GM18520 (cell line): Measurements from ENCODE around the gene ITPK1.

Experiments
- ATAC-seq: cut with Tn5 transposase; IDR thresholded peaks from one replicate; pipeline ENCODE4 v1.9.1; 2021; ENCODE audit not compliant: unreplicated experiment

Gene ITPK1

DNA sequence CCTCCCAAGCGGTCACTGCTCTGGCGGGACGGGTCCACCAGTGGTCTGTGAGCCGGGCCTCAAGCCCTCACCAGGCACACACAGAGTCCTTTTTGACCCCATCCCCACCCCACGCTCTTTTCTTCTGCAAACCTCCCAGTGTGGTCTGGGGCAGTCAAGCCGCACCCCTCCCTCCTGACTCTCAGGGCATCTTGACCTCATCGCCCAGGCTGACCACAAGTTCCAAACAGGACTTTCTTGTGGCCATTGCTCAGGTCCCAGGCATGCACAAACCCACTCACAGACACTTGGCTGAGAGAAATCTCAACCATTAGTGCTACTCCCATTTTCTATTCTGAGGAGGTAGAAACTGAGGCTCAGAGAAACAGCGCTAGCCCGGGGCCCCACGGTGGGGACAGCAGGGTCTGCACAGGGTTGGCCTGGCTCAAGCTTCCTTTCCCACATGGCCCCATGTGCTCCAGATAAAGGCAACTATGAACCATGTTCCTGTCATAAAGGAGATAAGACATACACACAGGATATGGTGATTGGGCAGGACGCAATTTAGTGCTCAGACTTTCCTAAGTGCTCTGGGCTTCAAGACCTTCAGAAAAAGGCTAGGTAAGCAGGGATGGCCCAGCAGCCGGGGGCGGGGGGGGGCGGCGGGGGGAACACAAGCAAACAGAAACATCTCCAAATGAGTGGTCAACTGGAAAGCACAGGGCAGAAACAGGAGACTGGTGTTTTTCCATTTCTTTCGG, 69.6 kb downstream of the ITPK1 start:
- no peak for ATAC-seq

DNA sequence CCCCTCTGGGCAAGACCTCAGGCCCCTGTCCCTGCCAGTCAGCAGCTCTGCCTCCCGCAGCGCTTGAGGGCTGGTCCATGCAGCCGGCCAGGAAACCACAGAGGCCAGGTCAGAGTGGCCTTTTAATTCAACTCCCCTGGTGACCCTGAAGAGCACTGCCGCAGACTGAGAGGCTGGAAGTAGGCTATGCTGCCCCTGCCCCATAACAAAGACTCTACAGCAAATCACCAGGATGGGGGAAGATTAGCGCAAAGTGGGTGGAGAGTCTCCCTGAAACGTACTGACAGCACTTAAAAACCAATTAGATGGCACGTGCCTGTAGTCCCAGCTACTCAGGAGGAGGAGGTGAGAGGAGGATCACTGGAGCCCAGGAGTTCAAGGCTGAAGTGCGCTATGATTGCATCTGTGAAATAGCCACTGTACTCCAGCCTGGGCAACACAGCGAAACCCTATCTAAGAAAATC, 70.5 kb downstream of the ITPK1 start:
- ATAC-seq: no peak

- no peak for ATAC-seq
These were observed 71.2 kb downstream of the ITPK1 start for GRCh38 chr14:93044556-93044955.

DNA sequence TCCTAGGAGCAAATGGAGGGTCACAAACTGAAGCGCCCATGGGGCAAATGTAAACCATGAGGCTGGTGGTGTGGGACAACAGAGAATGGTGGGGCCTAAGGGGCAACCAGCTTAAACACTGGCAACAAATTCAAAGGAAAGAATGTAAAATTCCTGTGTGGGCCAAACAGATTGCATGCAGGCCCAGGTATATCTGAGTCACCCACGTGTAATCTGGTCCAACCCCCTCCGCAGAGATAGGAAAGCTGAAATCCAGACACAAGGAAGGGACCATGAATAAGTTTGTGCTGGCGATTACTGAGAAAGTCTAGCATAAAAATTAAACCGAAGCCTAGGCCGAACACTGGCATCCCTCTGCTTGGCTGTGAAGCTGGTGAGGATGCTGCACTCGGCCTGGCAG, 71.6 kb downstream of the ITPK1 start:
- no peak for ATAC-seq

- ATAC-seq: no peak
These were observed 72.5 kb downstream of the ITPK1 start for GRCh38 chr14:93042968-93043940.

- ATAC-seq: no peak
These were observed 73.9 kb downstream of the ITPK1 start for GRCh38 chr14:93041830-93042229.

GRCh38 chr14:93040982-93041381, 74.7 kb downstream of the ITPK1 start:
- no peak for ATAC-seq

- no peak for ATAC-seq
These were observed 75.3 kb downstream of the ITPK1 start for GRCh38 chr14:93040443-93040842.

GRCh38 chr14:93039649-93040315, 75.9 kb downstream of the ITPK1 start:
- ATAC-seq: no peak

DNA sequence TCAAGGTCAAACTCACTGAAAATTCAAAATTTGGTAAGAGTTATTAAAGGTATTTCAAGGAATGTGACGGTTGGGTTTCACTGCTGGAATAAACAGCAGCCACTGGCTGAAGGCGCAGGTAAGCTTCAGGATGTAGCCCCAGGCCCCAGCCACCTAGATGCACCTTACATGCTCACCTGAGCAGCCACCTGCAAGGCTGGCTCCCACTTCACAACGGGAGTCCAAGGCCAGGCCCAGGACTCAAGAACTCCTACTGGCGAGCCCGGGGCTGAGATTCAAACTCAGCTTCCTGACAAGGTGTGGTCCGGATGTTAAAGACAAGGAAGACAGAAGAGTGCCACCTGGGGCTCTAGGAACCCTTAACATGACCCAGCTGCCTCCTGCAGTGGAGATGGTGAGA, 78.4 kb downstream of the ITPK1 start:
- no peak for ATAC-seq

DNA sequence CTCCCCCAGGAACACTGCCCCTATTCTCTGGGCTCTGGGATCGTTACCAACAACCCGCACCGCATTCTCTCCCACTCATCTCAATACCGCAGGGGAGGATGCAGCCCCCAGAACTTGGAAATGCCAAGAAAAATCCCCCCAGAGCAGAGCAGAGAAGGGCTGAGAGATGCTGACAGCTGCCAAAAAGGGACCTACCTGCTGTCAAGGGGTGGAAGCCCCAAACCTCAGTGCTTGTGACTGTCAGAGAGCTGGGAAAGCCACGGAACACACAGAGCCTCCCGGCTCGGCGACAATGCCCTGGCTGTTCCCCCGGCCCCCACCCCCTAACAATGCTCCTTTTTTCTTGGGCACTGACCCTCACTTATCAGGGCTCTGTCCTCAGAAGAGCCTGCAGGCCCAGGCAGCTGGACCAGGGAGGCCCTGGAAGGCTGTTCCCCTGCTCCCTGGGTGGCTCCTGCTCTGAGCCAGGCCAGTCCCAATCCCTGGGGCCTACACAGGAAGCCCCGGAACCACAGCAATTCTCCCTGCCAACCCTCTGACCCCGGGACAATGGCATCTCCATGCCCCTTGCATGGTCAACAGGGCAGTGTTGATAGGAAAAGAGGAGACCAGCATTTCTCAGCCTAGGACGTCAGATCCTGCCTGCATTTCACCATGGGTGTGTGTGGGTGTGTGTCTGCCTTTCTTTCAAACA, 78.9 kb downstream of the ITPK1 start:
- no peak for ATAC-seq

GRCh38 chr14:93035917-93036651, 79.6 kb downstream of the ITPK1 start:
- ATAC-seq: no peak

GRCh38 chr14:93035585-93035916, 80.2 kb downstream of the ITPK1 start:
- ATAC-seq: no peak

DNA sequence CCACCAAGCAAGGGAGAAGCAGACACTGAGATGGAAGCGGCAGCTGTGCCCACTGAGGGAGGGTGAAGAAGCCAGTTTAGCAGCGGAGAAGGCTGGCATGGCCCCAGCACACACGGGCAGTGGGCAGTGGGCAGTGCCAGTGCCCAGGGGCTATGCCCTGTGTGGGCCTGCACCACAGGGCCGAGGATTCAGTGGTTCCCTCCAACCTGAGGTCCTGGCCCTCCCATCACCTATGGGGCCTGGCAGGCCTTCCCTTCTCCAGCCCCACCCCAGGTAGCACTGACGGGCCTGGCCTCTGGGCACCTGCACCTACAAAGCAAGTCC, 81.1 kb downstream of the ITPK1 start:
- ATAC-seq: no peak

DNA sequence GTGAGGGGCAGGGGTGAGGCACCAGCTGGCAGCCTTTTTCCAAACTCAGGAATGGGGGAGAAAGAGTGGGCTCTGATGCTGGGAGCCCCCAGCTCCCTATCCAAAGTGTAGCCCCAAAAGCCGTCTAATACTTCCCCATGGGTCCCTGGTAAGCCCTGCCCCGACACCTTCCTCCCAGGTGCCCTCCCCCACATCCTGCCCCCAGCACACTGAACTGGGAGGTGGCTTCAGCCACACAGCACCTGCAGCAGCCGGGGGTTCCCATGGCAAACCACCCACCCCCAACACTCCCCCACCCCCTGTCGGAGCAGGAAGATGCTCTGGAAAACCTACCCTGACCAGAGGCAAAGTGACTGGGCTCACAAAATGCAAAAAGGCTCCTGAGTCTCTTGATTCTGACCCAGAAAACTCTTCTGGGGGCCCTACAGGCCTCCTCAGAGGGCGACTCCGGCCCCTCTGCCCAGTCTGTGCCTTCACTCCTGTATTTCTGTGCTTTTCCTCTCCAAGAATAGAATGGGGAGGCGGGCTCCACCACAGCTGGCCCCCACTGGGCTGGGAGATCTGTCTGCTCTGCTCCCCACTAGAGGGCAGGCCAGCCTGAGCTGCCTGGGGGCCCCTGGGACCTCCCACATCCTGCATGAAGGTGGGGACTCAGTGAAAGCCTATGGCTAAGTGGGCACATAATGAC, 81.6 kb downstream of the ITPK1 start:
- no peak for ATAC-seq

DNA sequence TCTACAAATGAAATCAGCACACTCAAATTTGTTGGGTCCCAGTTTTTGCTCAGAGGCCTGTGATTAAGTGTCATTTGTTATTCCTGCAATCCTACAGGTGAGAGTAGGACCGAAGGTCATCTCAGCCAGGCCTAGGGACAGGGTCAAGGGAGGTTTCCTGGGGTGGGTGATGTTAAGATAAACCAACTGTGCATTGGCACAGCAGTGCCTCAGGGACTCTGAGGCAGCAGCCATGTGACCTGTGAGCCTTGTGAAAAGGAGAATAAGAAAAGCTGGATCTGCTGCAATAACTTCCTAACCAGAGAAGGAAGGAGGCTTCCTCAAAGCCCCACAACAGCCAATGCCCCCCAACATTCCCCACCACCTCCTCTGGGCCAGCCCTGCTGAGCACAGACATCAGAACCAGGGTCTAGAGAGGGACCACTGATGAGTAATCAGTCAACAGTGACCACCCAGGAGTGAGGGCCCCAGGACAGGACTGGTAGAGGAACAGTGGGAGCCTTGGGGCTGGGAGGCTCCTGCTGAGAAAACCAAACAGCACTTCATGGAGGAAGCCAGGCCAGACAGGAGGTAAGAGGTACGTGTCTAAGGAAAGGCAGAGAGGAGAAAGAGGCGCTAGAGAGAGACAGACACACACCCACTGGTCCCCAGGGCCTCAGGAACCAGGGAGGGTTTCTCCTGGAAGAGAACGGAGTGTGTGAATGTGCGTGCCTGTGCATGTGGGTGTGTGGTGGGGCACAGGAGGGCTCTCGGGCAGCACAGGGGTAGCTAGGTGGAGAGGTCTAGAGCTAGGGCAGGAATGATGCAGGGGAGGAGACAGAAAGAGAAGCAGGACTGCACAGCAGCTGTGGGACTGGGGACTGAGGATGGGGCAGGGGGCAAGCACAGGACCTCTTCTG, 82.4 kb downstream of the ITPK1 start:
- ATAC-seq: no peak

GRCh38 chr14:93032421-93032936, 83.2 kb downstream of the ITPK1 start:
- no peak for ATAC-seq

- no peak for ATAC-seq
These were observed 84.0 kb downstream of the ITPK1 start for GRCh38 chr14:93031505-93032315.
